ENCODE results near the gene LCE5A. TPM values are rescaled to one million over a fixed set of nuclear protein-coding genes. Genes with fewer than 3 reads are reported as not detected.
"Not testable (repeated sequence)": the region's sequence is repeated elsewhere in the genome, so short reads cannot be mapped to it uniquely, and the experiment has no call there.

Gene LCE5A
- polyA plus RNA-seq, 1 donor from 2014 or later, result not detected

DNA sequence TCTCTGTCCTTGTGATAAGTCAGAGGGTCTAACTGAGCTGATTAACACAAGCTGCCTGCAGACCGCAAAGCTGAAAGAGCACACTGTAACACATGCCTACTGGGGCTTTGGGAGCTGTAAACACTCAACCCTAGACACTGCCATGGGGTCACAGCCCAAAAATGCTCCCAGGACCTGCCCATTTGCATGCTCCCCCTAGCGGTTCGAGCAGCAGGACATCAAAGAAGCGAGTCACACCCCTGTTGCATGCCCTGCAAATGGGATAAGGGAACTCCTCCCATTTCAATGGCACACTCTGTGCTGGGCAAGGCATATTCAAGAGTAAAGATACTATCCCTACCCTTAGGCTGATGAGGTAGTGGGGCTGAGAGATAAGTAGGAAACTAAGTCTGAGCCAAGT lies 33.2 kb downstream of the LCE5A start:
- H3K27ac Mint-ChIP-seq, result no peak overlapping the region
- H3K4me3 Mint-ChIP-seq, result no peak overlapping the region
- H3K9me3 Mint-ChIP-seq, result peaks cover 0 to 7% (median 4%) of the 10 kb centered on the region in 3 donors
- H3K36me3 Mint-ChIP-seq, result no peaks in the 10 kb centered on the region
- H3K4me1 Mint-ChIP-seq, result no peaks in the 10 kb centered on the region
- H3K27me3 Mint-ChIP-seq, result peaks cover 18% of the 10 kb centered on the region

DNA sequence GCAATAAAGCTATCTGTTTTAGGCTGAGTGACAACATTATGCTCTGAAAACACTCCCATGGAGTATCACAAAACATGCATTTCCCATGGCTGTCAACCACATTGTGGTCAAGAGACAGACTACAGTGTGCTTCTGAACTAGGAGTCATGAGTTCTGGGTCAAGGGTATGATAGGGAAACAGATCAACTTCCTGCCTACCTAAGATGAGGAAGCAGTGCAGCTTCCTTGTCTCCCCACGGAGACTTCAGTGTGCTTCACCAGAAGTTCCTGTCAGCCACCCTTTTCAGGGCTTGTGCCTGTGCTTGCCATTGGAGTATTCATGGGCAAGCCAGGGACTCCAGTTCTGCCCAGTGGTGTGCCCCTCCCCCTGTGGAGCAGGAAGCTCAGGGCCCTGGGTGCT lies 36.1 kb downstream of the LCE5A start:
- Mint-ChIP-seq H3K4me1 (no peaks in the 10 kb centered on the region), H3K9me3 (peaks cover 0 to 8% (median 4%) of the 10 kb centered on the region in 3 donors), H3K36me3 (no peaks in the 10 kb centered on the region), H3K27me3 (peaks cover 5% of the 10 kb centered on the region), H3K4me3 (no peak overlapping the region), H3K27ac (no peak overlapping the region)

GRCh38 chr1:152548358-152548757 lies 37.8 kb downstream of the LCE5A start:
- not testable (repeated sequence) for H3K27ac Mint-ChIP-seq, H3K36me3 Mint-ChIP-seq, H3K4me1 Mint-ChIP-seq, H3K9me3 Mint-ChIP-seq, H3K27me3 Mint-ChIP-seq, H3K4me3 Mint-ChIP-seq

Other genes starting within 250 kb of the LCE5A start
- not detected for gene FLG, start 185.6 kb upstream of the LCE5A start, polyA plus RNA-seq
- gene FLG2, start 150.8 kb upstream of the LCE5A start, polyA plus RNA-seq, result not detected
- not detected for gene CRNN, start 96.5 kb upstream of the LCE5A start, polyA plus RNA-seq
- not detected for gene CRCT1, start 3.7 kb downstream of the LCE5A start, polyA plus RNA-seq
- not detected for gene LCE3E, start 56.0 kb downstream of the LCE5A start, polyA plus RNA-seq
- gene LCE3D, start 69.7 kb downstream of the LCE5A start, polyA plus RNA-seq, result not detected
- gene LCE3C, start 89.4 kb downstream of the LCE5A start, polyA plus RNA-seq, result not detected
- gene LCE3B, start 103.0 kb downstream of the LCE5A start, polyA plus RNA-seq, result not detected
- gene LCE3A, start 112.3 kb downstream of the LCE5A start, polyA plus RNA-seq, result not detected
- gene LCE2D, start 152.6 kb downstream of the LCE5A start, polyA plus RNA-seq, result not detected
- not detected for gene LCE2C, start 164.5 kb downstream of the LCE5A start, polyA plus RNA-seq
- gene LCE2B, start 175.3 kb downstream of the LCE5A start, polyA plus RNA-seq, result not detected
- not detected for gene LCE2A, start 187.5 kb downstream of the LCE5A start, polyA plus RNA-seq
- gene LCE4A, start 197.4 kb downstream of the LCE5A start, polyA plus RNA-seq, result not detected
- not detected for gene KPRP, start 247.2 kb downstream of the LCE5A start, polyA plus RNA-seq